Ecto neural progenitor cell (in vitro differentiated cells): ENCODE results near the gene LDLRAD1.
A peak's percentile ranks its signal among the peaks of the same experiment; 100 is the strongest.
"Not testable (repeated sequence)": the region's sequence is repeated elsewhere in the genome, so short reads cannot be mapped to it uniquely, and the experiment has no call there.

ENCODE experiments used
- DNase-seq: peaks from one replicate; pipeline ENCODE4 v3.0.0-alpha.2; 2018; ENCODE audit warnings: low spot score

Gene LDLRAD1

GRCh38 chr1:53992085-53992874, 25.7 kb downstream of the LDLRAD1 start:
- no peak for DNase-seq

GRCh38 chr1:53987880-53988279, 30.1 kb downstream of the LDLRAD1 start:
- DNase-seq = no peak

GRCh38 chr1:53986458-53986857, 31.5 kb downstream of the LDLRAD1 start:
- DNase-seq = no peak

GRCh38 chr1:53984726-53985125, 33.3 kb downstream of the LDLRAD1 start:
- DNase-seq = no peak

- DNase-seq = no peak
Observed at GRCh38 chr1:53982763-53983104, 35.3 kb downstream of the LDLRAD1 start.

- DNase-seq = peak; percentile 61
Observed at GRCh38 chr1:53982034-53982762, 35.8 kb downstream of the LDLRAD1 start.

GRCh38 chr1:53981220-53981619, 36.8 kb downstream of the LDLRAD1 start:
- no peak for DNase-seq

GRCh38 chr1:53979712-53980450, 38.1 kb downstream of the LDLRAD1 start:
- no peak for DNase-seq

GRCh38 chr1:53975861-53976260, 42.1 kb downstream of the LDLRAD1 start:
- no peak for DNase-seq

- no peak for DNase-seq
Observed at GRCh38 chr1:53971718-53972117, 46.3 kb downstream of the LDLRAD1 start.

GRCh38 chr1:53969323-53969722, 48.7 kb downstream of the LDLRAD1 start:
- not testable (repeated sequence) for DNase-seq

- DNase-seq = no peak
Observed at GRCh38 chr1:53968125-53968513, 49.9 kb downstream of the LDLRAD1 start.

- DNase-seq = no peak
Observed at GRCh38 chr1:53967409-53968124, 50.4 kb downstream of the LDLRAD1 start.

GRCh38 chr1:53966794-53967193, 51.2 kb downstream of the LDLRAD1 start:
- no peak for DNase-seq

- DNase-seq = no peak
Observed at GRCh38 chr1:53964109-53964508, 53.9 kb downstream of the LDLRAD1 start.

- DNase-seq = no peak
Observed at GRCh38 chr1:53963460-53963859, 54.5 kb downstream of the LDLRAD1 start.

- DNase-seq = no peak
Observed at GRCh38 chr1:53962395-53962794, 55.6 kb downstream of the LDLRAD1 start.

GRCh38 chr1:53959664-53960250, 58.2 kb downstream of the LDLRAD1 start:
- DNase-seq = no peak
